ENCODE data around the gene CHST8.

CHST8 gene

GRCh38 chr19:33691030-33691427 is 69.3 kb downstream of the CHST8 start:
- no peak for TF ChIP-seq FOXM1 (IDR thresholded peaks at IDR 0.05; ENCODE audit: borderline replicate concordance, low read depth)
- TF ChIP-seq CREB1 (IDR thresholded peaks at IDR 0.05; ENCODE audit: low read depth), result no peak
- TF ChIP-seq RAD21 (IDR thresholded peaks at IDR 0.05; ENCODE audit: low read depth), result no peak
- TF ChIP-seq, protein P1, sequence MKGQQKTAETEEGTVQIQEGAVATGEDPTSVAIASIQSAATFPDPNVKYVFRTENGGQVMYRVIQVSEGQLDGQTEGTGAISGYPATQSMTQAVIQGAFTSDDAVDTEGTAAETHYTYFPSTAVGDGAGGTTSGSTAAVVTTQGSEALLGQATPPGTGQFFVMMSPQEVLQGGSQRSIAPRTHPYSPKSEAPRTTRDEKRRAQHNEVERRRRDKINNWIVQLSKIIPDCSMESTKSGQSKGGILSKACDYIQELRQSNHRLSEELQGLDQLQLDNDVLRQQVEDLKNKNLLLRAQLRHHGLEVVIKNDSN (IDR thresholded peaks at IDR 0.05), result no peak
- TF ChIP-seq EP300 (IDR thresholded peaks at IDR 0.05; ENCODE audit: borderline replicate concordance), result no peak
- no peak for TF ChIP-seq CEBPB (IDR thresholded peaks at IDR 0.05)
- no peak for TF ChIP-seq TEAD4 (IDR thresholded peaks at IDR 0.05)
- TF ChIP-seq, protein P2, sequence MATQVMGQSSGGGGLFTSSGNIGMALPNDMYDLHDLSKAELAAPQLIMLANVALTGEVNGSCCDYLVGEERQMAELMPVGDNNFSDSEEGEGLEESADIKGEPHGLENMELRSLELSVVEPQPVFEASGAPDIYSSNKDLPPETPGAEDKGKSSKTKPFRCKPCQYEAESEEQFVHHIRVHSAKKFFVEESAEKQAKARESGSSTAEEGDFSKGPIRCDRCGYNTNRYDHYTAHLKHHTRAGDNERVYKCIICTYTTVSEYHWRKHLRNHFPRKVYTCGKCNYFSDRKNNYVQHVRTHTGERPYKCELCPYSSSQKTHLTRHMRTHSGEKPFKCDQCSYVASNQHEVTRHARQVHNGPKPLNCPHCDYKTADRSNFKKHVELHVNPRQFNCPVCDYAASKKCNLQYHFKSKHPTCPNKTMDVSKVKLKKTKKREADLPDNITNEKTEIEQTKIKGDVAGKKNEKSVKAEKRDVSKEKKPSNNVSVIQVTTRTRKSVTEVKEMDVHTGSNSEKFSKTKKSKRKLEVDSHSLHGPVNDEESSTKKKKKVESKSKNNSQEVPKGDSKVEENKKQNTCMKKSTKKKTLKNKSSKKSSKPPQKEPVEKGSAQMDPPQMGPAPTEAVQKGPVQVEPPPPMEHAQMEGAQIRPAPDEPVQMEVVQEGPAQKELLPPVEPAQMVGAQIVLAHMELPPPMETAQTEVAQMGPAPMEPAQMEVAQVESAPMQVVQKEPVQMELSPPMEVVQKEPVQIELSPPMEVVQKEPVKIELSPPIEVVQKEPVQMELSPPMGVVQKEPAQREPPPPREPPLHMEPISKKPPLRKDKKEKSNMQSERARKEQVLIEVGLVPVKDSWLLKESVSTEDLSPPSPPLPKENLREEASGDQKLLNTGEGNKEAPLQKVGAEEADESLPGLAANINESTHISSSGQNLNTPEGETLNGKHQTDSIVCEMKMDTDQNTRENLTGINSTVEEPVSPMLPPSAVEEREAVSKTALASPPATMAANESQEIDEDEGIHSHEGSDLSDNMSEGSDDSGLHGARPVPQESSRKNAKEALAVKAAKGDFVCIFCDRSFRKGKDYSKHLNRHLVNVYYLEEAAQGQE (IDR thresholded peaks at IDR 0.05; ENCODE audit: low read depth), result no peak
- TF ChIP-seq YY1 (IDR thresholded peaks at IDR 0.05; ENCODE audit: low read depth), result no peak
- TF ChIP-seq TAF1 (IDR thresholded peaks at IDR 0.05; ENCODE audit: low read depth), result no peak
- TF ChIP-seq ZBTB7A (IDR thresholded peaks at IDR 0.05; ENCODE audit: low read depth), result no peak
- TF ChIP-seq EGR1 (IDR thresholded peaks at IDR 0.05), result no peak
- TF ChIP-seq NFIC (IDR thresholded peaks at IDR 0.05), result no peak
- TF ChIP-seq, protein P3, sequence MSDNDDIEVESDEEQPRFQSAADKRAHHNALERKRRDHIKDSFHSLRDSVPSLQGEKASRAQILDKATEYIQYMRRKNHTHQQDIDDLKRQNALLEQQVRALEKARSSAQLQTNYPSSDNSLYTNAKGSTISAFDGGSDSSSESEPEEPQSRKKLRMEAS (IDR thresholded peaks at IDR 0.05), result no peak
- TF ChIP-seq TCF12 (IDR thresholded peaks at IDR 0.05; ENCODE audit: low read depth), result no peak

DNA sequence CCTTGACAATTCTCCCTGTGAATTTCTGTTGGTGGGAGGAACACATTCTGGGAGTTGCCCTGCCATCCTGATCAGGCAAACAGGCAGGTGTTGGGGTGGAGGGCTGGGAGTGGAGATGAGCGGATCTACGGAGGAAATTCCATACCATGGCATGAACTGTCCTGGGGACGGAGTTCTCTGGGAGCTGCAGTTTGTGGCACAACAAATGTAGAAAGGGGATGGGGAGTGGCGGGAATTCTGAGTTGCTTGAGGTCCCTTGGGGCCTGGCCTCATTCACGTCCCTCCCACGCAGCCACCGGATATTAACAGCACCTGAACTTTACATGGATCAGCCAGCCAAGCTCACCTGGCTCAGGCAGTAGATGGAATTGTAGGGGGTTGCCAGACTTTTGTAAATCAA is 70.0 kb downstream of the CHST8 start:
- no peak for TF ChIP-seq TAF1 (IDR thresholded peaks at IDR 0.05; ENCODE audit: low read depth)
- TF ChIP-seq TCF12 (IDR thresholded peaks at IDR 0.05; ENCODE audit: low read depth), result no peak
- TF ChIP-seq ZBTB7A (IDR thresholded peaks at IDR 0.05; ENCODE audit: low read depth), result no peak
- no peak for TF ChIP-seq RAD21 (IDR thresholded peaks at IDR 0.05; ENCODE audit: low read depth)
- TF ChIP-seq, protein P3 (IDR thresholded peaks at IDR 0.05), result no peak
- no peak for TF ChIP-seq NFIC (IDR thresholded peaks at IDR 0.05)
- no peak for TF ChIP-seq YY1 (IDR thresholded peaks at IDR 0.05; ENCODE audit: low read depth)
- TF ChIP-seq, protein P2 (IDR thresholded peaks at IDR 0.05; ENCODE audit: low read depth), result no peak
- TF ChIP-seq CREB1 (IDR thresholded peaks at IDR 0.05; ENCODE audit: low read depth), result no peak
- TF ChIP-seq FOXM1 (IDR thresholded peaks at IDR 0.05; ENCODE audit: borderline replicate concordance, low read depth), result no peak
- no peak for TF ChIP-seq CEBPB (IDR thresholded peaks at IDR 0.05)
- TF ChIP-seq, protein P1 (IDR thresholded peaks at IDR 0.05), result no peak
- TF ChIP-seq EP300 (IDR thresholded peaks at IDR 0.05; ENCODE audit: borderline replicate concordance), result no peak
- TF ChIP-seq TEAD4 (IDR thresholded peaks at IDR 0.05), result no peak
- no peak for TF ChIP-seq EGR1 (IDR thresholded peaks at IDR 0.05)

GRCh38 chr19:33693678-33694077 is 71.9 kb downstream of the CHST8 start:
- TF ChIP-seq TEAD4 (IDR thresholded peaks at IDR 0.05) (no peak), NFIC (IDR thresholded peaks at IDR 0.05) (no peak), ZBTB7A (IDR thresholded peaks at IDR 0.05; ENCODE audit: low read depth) (no peak), TAF1 (IDR thresholded peaks at IDR 0.05; ENCODE audit: low read depth) (no peak), EP300 (IDR thresholded peaks at IDR 0.05; ENCODE audit: borderline replicate concordance) (no peak), RAD21 (IDR thresholded peaks at IDR 0.05; ENCODE audit: low read depth) (no peak), TCF12 (IDR thresholded peaks at IDR 0.05; ENCODE audit: low read depth) (no peak)
- TF ChIP-seq, protein P2 (IDR thresholded peaks at IDR 0.05; ENCODE audit: low read depth), result no peak

DNA sequence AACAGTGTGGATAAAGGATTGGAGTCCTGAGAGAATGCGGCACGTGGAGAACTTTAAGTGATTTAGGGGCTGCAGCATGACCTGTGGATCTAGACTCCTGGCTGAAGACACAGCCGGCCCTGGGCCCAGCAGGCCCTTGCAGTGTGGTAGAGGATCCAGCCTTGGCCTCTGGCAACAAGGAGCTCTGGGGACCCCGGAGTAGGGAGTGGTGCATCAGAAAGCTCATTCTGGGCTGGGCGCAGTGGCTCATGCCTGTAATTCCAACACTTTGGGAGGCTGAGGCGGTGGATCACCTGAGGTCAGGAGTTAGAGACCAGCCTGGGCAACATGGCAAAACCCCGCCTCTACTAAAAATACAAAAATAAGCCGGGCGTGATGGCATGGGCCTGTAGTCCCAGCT is 76.0 kb downstream of the CHST8 start:
- TF ChIP-seq NFIC (IDR thresholded peaks at IDR 0.05) (no peak), CEBPB (IDR thresholded peaks at IDR 0.05) (no peak), CREB1 (IDR thresholded peaks at IDR 0.05; ENCODE audit: low read depth) (no peak), EGR1 (IDR thresholded peaks at IDR 0.05) (no peak)
- TF ChIP-seq, protein P2 (IDR thresholded peaks at IDR 0.05; ENCODE audit: low read depth), result no peak
